Central memory CD4-positive, alpha-beta T cell (primary cell): ENCODE measurements around the gene STYK1.
"Not testable (repeated sequence)": the region's sequence is repeated elsewhere in the genome, so short reads cannot be mapped to it uniquely, and the experiment has no call there.

ENCODE experiments used
- DNase-seq: peaks from one replicate; pipeline ENCODE4 v3.0.0; 2022

Gene STYK1

DNA sequence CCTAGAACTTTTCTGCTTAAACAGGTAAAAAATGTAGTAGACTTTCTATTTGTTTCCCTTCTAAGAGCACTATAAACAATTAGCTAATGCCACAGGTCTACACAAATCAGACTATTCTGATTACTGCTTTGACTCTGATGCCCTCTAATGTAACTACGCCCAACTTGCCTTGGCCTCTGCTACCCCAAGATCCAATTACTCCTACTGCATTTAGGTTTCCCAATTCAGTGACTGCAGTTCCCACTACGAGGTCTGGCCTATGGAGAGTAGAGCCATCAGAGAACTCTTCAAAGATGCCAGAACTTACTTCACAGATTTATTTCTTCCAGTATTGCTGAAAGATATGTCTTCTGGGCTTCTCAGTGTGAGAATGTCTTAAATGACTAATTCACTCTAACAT is 15.3 kb upstream of the STYK1 start:
- DNase-seq, result no peak

- no peak for DNase-seq
These were observed 14.2 kb upstream of the STYK1 start for GRCh38 chr12:10688042-10688441.

DNA sequence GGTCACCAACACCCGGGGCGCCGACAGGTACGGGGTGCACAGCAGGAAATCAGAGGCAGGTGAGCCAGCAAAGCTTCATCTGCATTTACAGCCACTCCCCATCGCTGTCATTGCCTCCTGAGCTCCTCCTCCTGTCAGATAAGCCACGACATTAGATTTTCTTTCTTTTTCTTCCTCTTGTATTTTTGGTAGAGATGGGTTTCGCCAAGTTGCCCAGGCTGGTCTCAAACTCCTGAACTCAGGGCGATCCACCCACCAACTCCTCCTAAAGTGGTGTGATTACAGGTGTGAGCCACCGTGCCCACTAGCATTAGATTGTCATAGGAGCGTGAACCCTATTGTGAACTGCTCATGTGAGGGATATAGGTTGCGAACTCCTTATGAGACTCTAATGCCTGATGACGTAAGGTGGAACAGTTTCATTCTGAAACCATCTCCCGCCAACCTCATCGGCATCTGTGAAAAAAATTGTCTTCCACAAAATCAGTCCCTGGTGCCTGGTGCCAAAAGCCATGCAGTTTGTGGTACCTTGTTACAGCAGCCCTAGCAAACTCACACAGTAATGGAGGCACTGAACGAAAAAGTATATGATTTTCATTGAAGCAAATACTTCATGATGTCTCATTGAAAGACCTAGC is 1.5 kb downstream of the STYK1 start:
- DNase-seq, result no peak

DNA sequence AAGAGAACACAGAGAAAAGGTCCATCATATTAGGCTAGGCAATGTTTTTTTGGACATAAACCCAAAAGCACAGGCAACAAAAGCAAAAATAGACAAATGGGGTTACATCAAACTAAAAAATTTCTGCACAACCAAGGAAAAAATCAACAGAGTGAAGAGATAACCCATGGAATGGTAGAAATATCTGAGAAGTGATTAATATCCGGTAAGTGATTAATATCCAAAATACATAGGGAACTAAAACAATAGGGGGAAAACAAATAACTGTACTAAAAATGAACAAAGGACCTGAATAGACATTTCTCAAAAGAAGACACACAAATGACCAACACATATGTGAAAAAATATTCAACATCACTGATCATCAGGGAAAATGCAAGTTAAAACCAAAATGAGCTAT is 4.3 kb downstream of the STYK1 start:
- DNase-seq, result no peak

GRCh38 chr12:10668526-10668925 is 5.3 kb downstream of the STYK1 start:
- DNase-seq, result no peak

GRCh38 chr12:10667581-10667980 is 6.3 kb downstream of the STYK1 start:
- no peak for DNase-seq

- no peak for DNase-seq
These were observed 9.4 kb downstream of the STYK1 start for GRCh38 chr12:10664499-10664898.

DNA sequence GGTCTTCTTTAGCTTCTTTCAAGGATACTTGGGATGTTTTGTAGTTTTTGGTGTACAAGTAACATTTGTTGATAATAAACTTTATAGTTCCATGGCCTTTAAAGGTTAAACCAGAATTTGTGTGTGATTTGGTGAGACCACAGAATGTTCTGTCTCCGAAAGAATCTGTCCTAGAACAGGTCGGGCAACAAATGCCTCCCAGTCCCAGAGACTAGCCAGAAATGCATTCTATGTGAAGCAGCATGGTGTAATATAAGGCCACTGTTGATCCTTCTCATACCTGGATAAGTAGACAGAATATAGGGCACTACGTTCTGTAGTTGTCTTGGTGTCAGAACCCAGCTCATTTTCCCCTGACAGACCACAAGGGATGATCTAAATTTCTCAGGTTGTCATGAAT is 10.0 kb downstream of the STYK1 start:
- no peak for DNase-seq

GRCh38 chr12:10661338-10661737 is 12.5 kb downstream of the STYK1 start:
- no peak for DNase-seq

GRCh38 chr12:10654003-10654402 is 19.8 kb downstream of the STYK1 start:
- DNase-seq, result no peak

- DNase-seq, result no peak
These were observed 21.7 kb downstream of the STYK1 start for GRCh38 chr12:10652192-10652591.

GRCh38 chr12:10646576-10646975 is 27.3 kb downstream of the STYK1 start:
- not testable (repeated sequence) for DNase-seq

DNA sequence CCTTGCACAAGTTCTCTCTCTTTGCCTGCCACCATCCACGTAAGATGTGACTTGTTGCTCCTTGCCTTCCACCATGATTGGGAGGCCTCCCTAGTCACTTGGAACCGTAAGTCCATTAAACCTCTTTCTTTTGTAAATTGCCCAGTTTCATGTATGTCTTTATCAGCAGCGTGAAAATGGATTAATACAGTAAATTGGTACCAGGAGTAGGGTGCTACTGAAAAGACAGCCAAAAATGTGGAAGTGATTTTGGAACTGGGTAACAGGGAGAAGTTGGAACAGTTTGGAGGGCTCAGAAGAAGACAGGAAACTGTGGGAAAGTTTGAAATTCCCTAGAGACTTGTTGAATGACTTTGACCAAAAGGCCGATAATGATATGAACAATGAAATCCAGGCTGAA is 27.9 kb downstream of the STYK1 start:
- DNase-seq, result no peak

DNA sequence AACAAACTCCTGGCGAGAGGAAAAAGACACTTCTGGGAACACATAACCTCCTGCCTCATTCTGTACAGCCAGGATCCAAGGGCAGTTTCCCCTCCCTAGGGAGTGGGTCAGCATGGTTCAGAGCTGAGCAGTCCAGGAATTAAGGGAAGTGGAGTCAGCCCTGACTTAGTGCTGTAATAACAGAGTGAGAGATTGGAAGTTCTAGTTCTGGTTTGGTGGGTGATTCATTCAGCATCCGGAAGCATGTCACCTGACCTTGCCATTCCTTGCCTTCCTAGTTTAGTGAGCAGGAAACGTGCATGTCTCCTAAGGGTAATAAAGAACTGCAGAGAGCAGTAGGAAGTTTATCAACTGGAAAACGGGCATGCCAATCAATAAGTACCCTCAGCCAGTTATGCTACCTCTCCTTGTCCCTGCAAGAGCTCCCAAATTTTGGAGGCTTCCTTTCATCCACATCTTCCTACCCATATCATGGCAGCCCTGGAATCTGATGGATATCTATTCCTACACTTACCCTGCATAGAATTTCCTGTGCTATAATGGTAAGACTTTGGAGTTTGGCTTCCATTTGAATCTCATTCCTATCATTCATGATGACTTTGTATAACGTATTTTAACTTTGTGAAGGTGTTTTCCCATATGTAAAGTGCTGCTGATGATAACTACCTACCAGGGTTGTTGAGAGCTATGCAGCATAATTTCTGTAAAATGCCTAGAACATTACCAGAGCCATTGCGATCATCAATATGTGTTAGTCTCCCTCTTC is 31.9 kb downstream of the STYK1 start:
- DNase-seq, result no peak

DNA sequence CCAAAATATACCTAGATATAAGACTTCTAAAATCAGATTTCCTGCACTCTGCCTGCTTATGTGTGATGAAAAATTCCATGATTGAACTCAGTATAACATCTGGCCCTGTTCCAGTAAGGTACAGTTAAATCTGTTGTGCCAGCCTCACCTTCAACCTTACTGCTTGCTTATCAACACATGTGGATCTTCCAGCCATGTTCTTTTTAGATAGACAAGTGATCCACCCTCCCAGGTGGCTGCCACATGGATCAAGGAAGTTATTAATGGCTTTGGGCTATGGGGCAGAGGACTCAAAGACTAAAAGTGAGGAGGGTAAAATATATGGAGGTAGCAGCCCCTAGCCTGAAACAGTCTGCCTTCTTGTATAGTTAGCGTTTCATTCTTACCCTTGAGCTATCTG is 35.1 kb downstream of the STYK1 start:
- no peak for DNase-seq

DNA sequence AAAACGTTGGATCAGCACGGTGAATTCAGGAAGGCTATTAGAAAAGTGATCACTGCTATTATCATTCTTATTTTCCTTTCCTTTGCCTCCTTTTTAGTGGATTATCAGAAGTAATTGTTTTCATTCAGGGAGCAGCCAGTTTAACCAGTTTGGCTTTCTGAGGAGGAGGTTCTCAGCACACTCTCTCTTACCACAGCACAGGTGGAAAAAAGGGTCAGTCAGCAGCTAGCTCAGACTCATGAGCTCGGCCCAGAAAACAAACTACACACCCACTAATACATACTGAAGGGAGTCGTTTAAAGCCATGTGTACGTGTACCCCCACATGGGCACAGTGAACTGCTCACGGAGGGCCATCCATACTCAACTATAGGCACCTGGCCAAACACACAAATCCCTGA is 37.2 kb downstream of the STYK1 start:
- DNase-seq, result no peak

DNA sequence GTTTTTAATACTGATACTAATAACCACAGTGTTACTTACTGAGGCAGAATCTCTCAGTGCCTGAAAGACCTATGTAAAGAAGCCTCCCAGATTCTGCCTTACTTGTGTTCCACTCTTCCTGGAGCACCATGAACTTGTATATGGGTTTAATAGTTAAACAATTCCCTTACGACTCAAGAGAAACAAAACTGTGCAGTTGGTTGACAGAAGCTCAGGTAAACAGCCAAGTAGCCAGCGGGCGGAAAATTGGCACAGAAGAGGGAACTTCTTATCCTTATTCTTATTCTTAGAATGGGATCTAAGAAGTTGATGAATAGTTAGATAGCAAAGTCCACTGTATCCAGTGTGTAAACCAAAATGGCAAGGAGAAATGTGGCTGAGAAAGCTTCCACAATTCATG is 37.7 kb downstream of the STYK1 start:
- no peak for DNase-seq

- no peak for DNase-seq
These were observed 38.5 kb downstream of the STYK1 start for GRCh38 chr12:10635306-10635705.

DNA sequence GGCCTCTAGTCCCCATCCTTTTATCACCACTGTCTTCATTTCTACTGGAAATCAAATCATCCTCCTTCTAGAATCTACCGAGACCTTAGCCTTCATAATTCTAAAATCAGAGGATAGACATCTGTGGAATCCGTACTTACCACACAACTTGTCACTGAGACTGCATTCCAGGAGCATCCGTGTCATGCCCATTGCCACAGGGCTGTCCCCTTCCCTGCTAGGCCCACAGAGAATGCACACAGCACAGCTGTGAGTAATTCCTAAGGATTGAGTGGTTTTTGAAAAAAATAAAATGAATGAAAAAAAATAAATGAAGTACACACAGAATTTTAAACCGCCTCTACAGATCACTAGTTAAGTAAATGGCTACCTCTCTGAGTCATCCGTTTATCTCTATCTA is 39.4 kb downstream of the STYK1 start:
- DNase-seq, result no peak

- DNase-seq, result no peak
These were observed 40.3 kb downstream of the STYK1 start for GRCh38 chr12:10633541-10633940.

DNA sequence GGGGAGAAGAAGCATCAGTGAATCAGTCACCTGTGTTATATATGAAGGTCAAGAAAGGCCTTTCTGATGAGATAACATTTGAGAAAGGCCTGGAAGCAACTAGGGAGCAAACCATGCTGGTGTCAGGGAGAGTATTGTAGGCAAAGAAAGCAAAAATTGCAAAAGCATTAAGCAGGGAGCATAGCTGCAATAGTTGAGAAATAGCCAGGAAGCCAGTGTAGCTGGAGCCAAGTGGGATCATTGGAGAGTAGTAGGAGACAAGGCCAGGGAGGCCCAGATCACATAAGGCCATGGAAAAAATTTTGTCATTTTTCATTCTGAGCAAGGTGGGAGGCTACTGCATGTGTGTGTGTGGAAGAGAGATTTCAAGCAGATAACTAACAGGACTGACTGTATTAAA is 41.6 kb downstream of the STYK1 start:
- no peak for DNase-seq

DNA sequence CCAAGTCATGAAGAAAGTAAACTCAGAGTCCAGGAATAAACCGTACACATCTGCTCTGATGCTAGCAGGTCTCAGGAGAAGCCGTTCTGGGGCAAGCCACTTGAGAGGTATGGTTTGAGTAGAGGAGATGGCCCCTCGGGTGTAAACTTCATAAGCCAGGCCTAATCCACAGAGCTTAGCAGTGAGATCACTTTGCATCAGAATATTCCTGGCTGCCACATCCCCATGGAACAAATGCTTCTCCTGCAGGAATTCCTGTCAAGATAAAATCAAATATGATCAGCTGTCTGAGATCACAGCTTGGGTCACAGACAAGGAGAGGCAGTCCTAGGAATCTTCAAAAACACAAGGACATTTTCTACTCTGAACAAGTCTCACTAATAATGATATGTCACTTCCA is 49.2 kb downstream of the STYK1 start:
- no peak for DNase-seq

DNA sequence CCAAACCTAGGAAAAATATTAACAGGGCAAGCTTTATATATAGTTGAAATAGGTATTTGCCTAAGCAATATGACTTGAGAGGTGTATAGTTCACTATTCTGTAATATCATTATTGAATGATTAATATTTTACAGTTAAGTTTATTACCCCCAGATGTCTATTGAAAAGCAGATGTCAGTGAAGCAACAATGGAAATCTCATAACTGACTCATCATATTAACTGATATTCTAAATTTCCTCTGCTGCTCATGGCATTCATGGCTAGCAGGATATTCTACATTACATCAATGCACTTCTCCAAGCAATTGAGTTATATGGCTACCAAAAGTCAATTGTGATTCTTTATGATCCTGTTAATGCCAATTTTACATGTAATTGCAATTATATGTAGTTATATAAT is 50.7 kb downstream of the STYK1 start:
- DNase-seq, result no peak

GRCh38 chr12:10621278-10621677 is 52.6 kb downstream of the STYK1 start:
- no peak for DNase-seq
